Placental epithelial cell (primary cell): Measurements from ENCODE around the gene IWS1. TPM values are rescaled to one million over a fixed set of nuclear protein-coding genes. Genes with fewer than 3 reads are reported as not detected.

Experiments
- small RNA-seq: library from RNA; depleted of rRNA; stranded (forward); fragments of <200 nt; gene quantifications from one replicate; pipeline ENCODE3, GENCODE V24; 2012
- total RNA-seq: library from RNA; depleted of rRNA; stranded (reverse); fragments of >200 nt; gene quantifications from 2 replicates; pipeline ENCODE4 v1.2.3, GENCODE V29; 2012

Gene IWS1
- total RNA-seq, result 22.8 and 29.7 TPM in 2 replicates

GRCh38 chr2:127526132-127527000 lies at the start of gene IWS1:
Gene IWS1, minus strand, starts transcription at chr2:127526489. Its CDS starts 281 bp downstream, at chr2:127526208.

DNA sequence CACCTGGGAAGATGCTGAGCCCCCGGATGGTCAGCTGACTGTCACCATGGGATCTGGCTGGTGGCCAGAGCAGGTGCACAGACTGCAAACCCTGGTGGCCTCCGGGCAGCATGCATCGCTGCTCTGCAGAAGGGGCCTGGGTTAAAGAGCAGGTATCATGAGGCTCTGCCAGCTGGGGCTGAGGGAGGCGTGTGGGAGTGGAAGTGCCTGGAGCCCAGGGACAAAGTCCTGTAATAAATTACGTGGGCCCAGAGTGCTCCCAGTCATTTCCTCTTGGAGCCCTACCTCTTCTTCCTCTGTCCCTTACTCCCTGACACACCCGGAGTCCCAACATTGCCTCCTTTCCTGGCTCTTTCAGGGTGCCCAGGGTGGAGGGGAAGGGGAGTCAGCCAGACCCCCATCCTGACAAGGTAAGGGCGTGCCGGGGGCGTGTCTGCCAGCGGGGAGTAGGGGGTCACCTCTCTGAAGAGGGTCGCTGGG lies 9.2 kb upstream of the IWS1 start, which contains the start of gene MYO7B:
Gene MYO7B (plus strand): TSS at position 262 of the 480 bp plus-strand sequence. CDS start 24,040 bp downstream, outside the sequence.

Small RNA genes lying within 50 kb of the gene (small RNA-seq; reads per million reads assigned to genes)
- gene RNU4-48P, result not detected

Other genes with a start within 250 kb of the IWS1 start
- gene ERCC3, start 232.3 kb downstream of the IWS1 start, total RNA-seq, result 38.0 and 45.1 TPM in 2 replicates
- 47.1 and 63.3 TPM in 2 replicates for gene MAP3K2, start 138.5 kb downstream of the IWS1 start, total RNA-seq
- 1.2 and 2.5 TPM in 2 replicates for gene PROC, start 108.1 kb downstream of the IWS1 start, total RNA-seq
- gene MYO7B, start 9.2 kb upstream of the IWS1 start, total RNA-seq, result under 0.01 and 1.2 TPM in 2 replicates
- gene GPR17, start 119.7 kb upstream of the IWS1 start, total RNA-seq, result not detected in 2 replicates
- gene LIMS2, start 149.0 kb upstream of the IWS1 start, total RNA-seq, result 8.2 and 27.9 TPM in 2 replicates
- gene SFT2D3, start 175.0 kb upstream of the IWS1 start, total RNA-seq, result 9.0 and 13.1 TPM in 2 replicates